ENCODE measurements around the gene LGALSL.
"Not testable (repeated sequence)": the region's sequence is repeated elsewhere in the genome, so short reads cannot be mapped to it uniquely, and the experiment has no call there.

Gene LGALSL

GRCh38 chr2:64442277-64442676 is 11.7 kb upstream of the LGALSL start:
- DNase-seq (ENCODE audit: low read depth in 2 of 3, low spot score in 1 of 3): no peak

GRCh38 chr2:64442801-64443429 is 11.0 kb upstream of the LGALSL start:
- no peak for DNase-seq (ENCODE audit: low read depth in 2 of 3, low spot score in 1 of 3)

GRCh38 chr2:64445970-64446369 is 8.0 kb upstream of the LGALSL start:
- not testable (repeated sequence) for DNase-seq (ENCODE audit: low read depth in 2 of 3, low spot score in 1 of 3)

- DNase-seq (ENCODE audit: low read depth in 2 of 3, low spot score in 1 of 3): no peak
Measured at GRCh38 chr2:64447317-64448040, 6.5 kb upstream of the LGALSL start.

GRCh38 chr2:64448041-64448426 is 5.9 kb upstream of the LGALSL start:
- DNase-seq (ENCODE audit: low read depth in 2 of 3, low spot score in 1 of 3): no peak

- no peak for DNase-seq (ENCODE audit: low read depth in 2 of 3, low spot score in 1 of 3)
Measured at GRCh38 chr2:64451051-64451450, 2.9 kb upstream of the LGALSL start.

GRCh38 chr2:64454386-64455332 is 697 bp downstream of the LGALSL start:
- DNase-seq (ENCODE audit: low read depth in 2 of 3, low spot score in 1 of 3): peak in 2 of 3 donors; percentile 16 to 46

GRCh38 chr2:64455545-64455944 is 1.6 kb downstream of the LGALSL start:
- DNase-seq (ENCODE audit: low read depth in 2 of 3, low spot score in 1 of 3): no peak

GRCh38 chr2:64456293-64456692 is 2.3 kb downstream of the LGALSL start:
- DNase-seq (ENCODE audit: low read depth in 2 of 3, low spot score in 1 of 3): no peak

GRCh38 chr2:64457524-64457923 is 3.6 kb downstream of the LGALSL start:
- DNase-seq (ENCODE audit: low read depth in 2 of 3, low spot score in 1 of 3): no peak

GRCh38 chr2:64459575-64459974 is 5.6 kb downstream of the LGALSL start:
- DNase-seq (ENCODE audit: low read depth in 2 of 3, low spot score in 1 of 3): no peak

- DNase-seq (ENCODE audit: low read depth in 2 of 3, low spot score in 1 of 3): no peak
Measured at GRCh38 chr2:64460330-64460729, 6.4 kb downstream of the LGALSL start.

GRCh38 chr2:64461271-64462058 is 7.5 kb downstream of the LGALSL start:
- no peak for DNase-seq (ENCODE audit: low read depth in 2 of 3, low spot score in 1 of 3)

- no peak for DNase-seq (ENCODE audit: low read depth in 2 of 3, low spot score in 1 of 3)
Measured at GRCh38 chr2:64462171-64462570, 8.2 kb downstream of the LGALSL start.

- DNase-seq (ENCODE audit: low read depth in 2 of 3, low spot score in 1 of 3): no peak
Measured at GRCh38 chr2:64462940-64463700, 9.2 kb downstream of the LGALSL start.

GRCh38 chr2:64463781-64464180 is 9.8 kb downstream of the LGALSL start:
- DNase-seq (ENCODE audit: low read depth in 2 of 3, low spot score in 1 of 3): no peak

- DNase-seq (ENCODE audit: low read depth in 2 of 3, low spot score in 1 of 3): no peak
Measured at GRCh38 chr2:64466478-64467085, 12.6 kb downstream of the LGALSL start.

- DNase-seq (ENCODE audit: low read depth in 2 of 3, low spot score in 1 of 3): no peak
Measured at GRCh38 chr2:64467096-64467843, 13.3 kb downstream of the LGALSL start.

- DNase-seq (ENCODE audit: low read depth in 2 of 3, low spot score in 1 of 3): no peak
Measured at GRCh38 chr2:64469261-64469660, 15.3 kb downstream of the LGALSL start.

All from stimulated activated CD4-positive, alpha-beta T cell treated with anti-CD3 and anti-CD28 coated beads, Interleukin-12 subunit alpha, Interleukin-12 subunit beta, amount 100 ng/mL, for 48 hours (primary cell).